Psoas muscle (tissue), 8 donors: ENCODE results near the gene FSTL5. TPM values are rescaled to one million over a fixed set of nuclear protein-coding genes. Genes with fewer than 3 reads are reported as not detected.

Source experiments
- ATAC-seq, 4 donors: fragments of 200-7000 bp; cut with Tn5 transposase; one replicate each; pipeline ENCODE4 v1.9.1; 2020; ENCODE audit warnings: moderate library complexity in 3 of 4, mild to moderate bottlenecking in 2 of 4
- DNase-seq, 2 donors: peaks; one replicate each; pipeline ENCODE4 v3.0.0-alpha.2; 2020
- H3K27ac ChIP-seq: fragments of 200-600 bp; one replicate; pipeline ENCODE4 v1.8.0; 2022
- H3K27me3 ChIP-seq, 3 donors: fragments of 200-600 bp in 1 of 3; one replicate each; pipeline versions ENCODE4 v1.6.1 to v1.8.0; 2013 to 2022; ENCODE audit warnings: low read length in 2 of 3, mild to moderate bottlenecking in 2 of 3, moderate library complexity in 1 of 3; ENCODE audit not compliant: insufficient read depth in 3 of 3
- H3K36me3 ChIP-seq, 2 donors: fragments of 200-600 bp in 1 of 2; one replicate each; pipeline versions ENCODE4 v1.6.1 to v1.8.0; 2013 to 2022; ENCODE audit warnings: low read depth in 1 of 2, mild to moderate bottlenecking in 1 of 2, moderate library complexity in 1 of 2; ENCODE audit not compliant: insufficient read depth in 1 of 2
- H3K4me1 ChIP-seq: fragments of 200-600 bp; one replicate; pipeline ENCODE4 v1.8.0; 2022
- H3K4me3 ChIP-seq: fragments of 200-600 bp; one replicate; pipeline ENCODE4 v1.8.0; 2022; ENCODE audit warnings: mild to moderate bottlenecking
- H3K9me3 ChIP-seq: fragments of 200-600 bp; one replicate; pipeline ENCODE4 v1.8.0; 2022
- WGBS, 3 donors: extraction: QIAGEN DNeasy Blood & Tissue Kit; methylation state at CpG; one replicate each; pipeline versions ENCODE4 v1.1.6 to v1.1.7; 2013; 5-methylcytosine and 5-hydroxymethylcytosine counted together
- intact Hi-C, 2 donors: fragments of 100-400 bp; cut with DNase I; formaldehyde crosslinking; loops; one replicate each; pipeline versions ENCODE4 v1.11.0 to v1.14.2; 2022
- polyA plus RNA-seq, 3 donors: library from polyadenylated mRNA; stranded (reverse); fragments of 200-250 nt; gene quantifications; one replicate each; pipeline ENCODE4 v1.2.3, GENCODE V29; 2013
- total RNA-seq, 4 donors: library from RNA; stranded (reverse); fragmentation: NEBNext Ultra II Directional in 2 of 4; extraction: Animal tissue kit (Norgen Biotek cat#: 25700) in 2 of 4; gene quantifications; one replicate each; pipeline versions ENCODE4 v1.2.1 to v1.2.4, GENCODE V29; 2021 to 2023
- TF ChIP-seq, protein P1 (sequence below): fragments of 200-600 bp; IDR thresholded peaks from one replicate; pipeline ENCODE4 v1.8.0; 2022; ENCODE audit warnings: antibody characterized with exemption
- donor health status: healthy with polysubstance abuse.
- donor health status: DM: no; HTN: no; CAD: no; lungs with moderate emphysema.
- donor health status: Bipolar disorder and iron deficiency.
- donor health status: healthy.
- donor health status: DM: yes; HTN: yes; CAD: no.
- donor health status: DM: no; HTN: no; CAD: no.
- donor health status: DM: no; HTN: no; CAD: no.
- donor health status: DM: yes; HTN: yes; CAD: no.

FSTL5 gene
- total and polyA plus RNA-seq, 7 donors, result 0.01 TPM; not detected in 4

GRCh38 chr4:161828061-161828460, 335.7 kb downstream of the FSTL5 start:
- WGBS, 3 donors, result 50 to 70% (median 65%) methylated on average over 1 of the region's 1 CpG
- intact Hi-C loops, result no loop called here
- Histone ChIP-seq H3K27ac (no peak overlapping the region), H3K36me3 (no peaks in the 10 kb centered on the region), H3K9me3 (peaks cover 3% of the 10 kb centered on the region), H3K4me1 (no peaks in the 10 kb centered on the region), H3K27me3 (no peaks in the 10 kb centered on the region), H3K4me3 (no peak overlapping the region)
- DNase-seq, result no peak
- ATAC-seq, result no peak
- TF ChIP-seq, protein P1, sequence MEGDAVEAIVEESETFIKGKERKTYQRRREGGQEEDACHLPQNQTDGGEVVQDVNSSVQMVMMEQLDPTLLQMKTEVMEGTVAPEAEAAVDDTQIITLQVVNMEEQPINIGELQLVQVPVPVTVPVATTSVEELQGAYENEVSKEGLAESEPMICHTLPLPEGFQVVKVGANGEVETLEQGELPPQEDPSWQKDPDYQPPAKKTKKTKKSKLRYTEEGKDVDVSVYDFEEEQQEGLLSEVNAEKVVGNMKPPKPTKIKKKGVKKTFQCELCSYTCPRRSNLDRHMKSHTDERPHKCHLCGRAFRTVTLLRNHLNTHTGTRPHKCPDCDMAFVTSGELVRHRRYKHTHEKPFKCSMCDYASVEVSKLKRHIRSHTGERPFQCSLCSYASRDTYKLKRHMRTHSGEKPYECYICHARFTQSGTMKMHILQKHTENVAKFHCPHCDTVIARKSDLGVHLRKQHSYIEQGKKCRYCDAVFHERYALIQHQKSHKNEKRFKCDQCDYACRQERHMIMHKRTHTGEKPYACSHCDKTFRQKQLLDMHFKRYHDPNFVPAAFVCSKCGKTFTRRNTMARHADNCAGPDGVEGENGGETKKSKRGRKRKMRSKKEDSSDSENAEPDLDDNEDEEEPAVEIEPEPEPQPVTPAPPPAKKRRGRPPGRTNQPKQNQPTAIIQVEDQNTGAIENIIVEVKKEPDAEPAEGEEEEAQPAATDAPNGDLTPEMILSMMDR, result no peak

- Histone ChIP-seq H3K27me3 (no peaks in the 10 kb centered on the region), H3K4me3 (no peak overlapping the region), H3K9me3 (peaks cover 3% of the 10 kb centered on the region), H3K27ac (no peak overlapping the region), H3K4me1 (no peaks in the 10 kb centered on the region), H3K36me3 (no peaks in the 10 kb centered on the region)
- WGBS, 3 donors, result 76 to 89% (median 83%) methylated on average over 3 of the region's 3 CpGs
- TF ChIP-seq, protein P1, result no peak
- intact Hi-C loops, result no loop called here
- ATAC-seq (no peak), DNase-seq (no peak)
These were observed 336.8 kb downstream of the FSTL5 start for GRCh38 chr4:161827013-161827412.

GRCh38 chr4:161823450-161823849, 340.4 kb downstream of the FSTL5 start:
- WGBS, 3 donors, result 98 to 100% (median 100%) methylated on average over 1 of the region's 1 CpG
- Histone ChIP-seq H3K9me3 (peaks cover 3% of the 10 kb centered on the region), H3K4me1 (no peaks in the 10 kb centered on the region), H3K27me3 (no peaks in the 10 kb centered on the region), H3K4me3 (no peak overlapping the region), H3K36me3 (no peaks in the 10 kb centered on the region), H3K27ac (no peak overlapping the region)
- TF ChIP-seq, protein P1, result no peak
- intact Hi-C loops, result no loop called here
- ATAC-seq, result no peak
- DNase-seq, result no peak

GRCh38 chr4:161822174-161822573, 341.6 kb downstream of the FSTL5 start:
- DNase-seq (no peak), ATAC-seq (no peak)
- TF ChIP-seq, protein P1, result no peak
- no peaks in the 10 kb centered on the region for H3K4me1 ChIP-seq
- intact Hi-C loops, result no loop called here
- no peak overlapping the region for H3K4me3 ChIP-seq
- H3K27ac ChIP-seq, result no peak overlapping the region
- no peaks in the 10 kb centered on the region for H3K36me3 ChIP-seq
- peaks cover 3% of the 10 kb centered on the region for H3K9me3 ChIP-seq
- WGBS, 3 donors, result 94 to 100% (median 100%) methylated on average over 1 of the region's 1 CpG
- no peaks in the 10 kb centered on the region for H3K27me3 ChIP-seq

- TF ChIP-seq, protein P1, result no peak
- Histone ChIP-seq H3K27ac (no peak overlapping the region), H3K4me3 (no peak overlapping the region), H3K27me3 (no peaks in the 10 kb centered on the region), H3K36me3 (no peaks in the 10 kb centered on the region), H3K4me1 (no peaks in the 10 kb centered on the region), H3K9me3 (no peaks in the 10 kb centered on the region)
- ATAC-seq (no peak), DNase-seq (no peak)
- intact Hi-C loops, result no loop called here
- WGBS, 3 donors, result 72 to 77% (median 74%) methylated on average over 11 of the region's 11 CpGs
These were observed 345.9 kb downstream of the FSTL5 start for GRCh38 chr4:161817914-161818313.
